Neuronal stem cell (in vitro differentiated cells): ENCODE results near the gene MAGEB10.
"Not testable (repeated sequence)": the region's sequence is repeated elsewhere in the genome, so short reads cannot be mapped to it uniquely, and the experiment has no call there.

Source experiments
- DNase-seq: peaks from one replicate; pipeline ENCODE4 v3.0.0-alpha.2; 2013; ENCODE audit warnings: low spot score
- H2AFZ ChIP-seq: one replicate; pipeline ENCODE4 v1.6.1; 2013; ENCODE audit warnings: mild to moderate bottlenecking, low read length, inconsistent platforms
- H2AK5ac ChIP-seq: 2 replicates; pipeline ENCODE4 v1.6.1; 2013; ENCODE audit warnings: low read depth, mild to moderate bottlenecking, inconsistent platforms, low read length, moderate library complexity, mixed read lengths
- H2BK120ac ChIP-seq: 2 replicates; pipeline ENCODE4 v1.6.1; 2013; ENCODE audit warnings: low read depth, mild to moderate bottlenecking, inconsistent platforms, low read length, moderate library complexity, mixed read lengths
- H2BK12ac ChIP-seq: one replicate; pipeline ENCODE4 v1.6.1; 2013; ENCODE audit warnings: low read length, inconsistent platforms
- H2BK15ac ChIP-seq: 2 replicates; pipeline ENCODE4 v1.6.1; 2013; ENCODE audit warnings: mild to moderate bottlenecking, low read length, inconsistent platforms, mixed read lengths
- H2BK5ac ChIP-seq: one replicate; pipeline ENCODE4 v1.6.1; 2013; ENCODE audit warnings: inconsistent platforms, mild to moderate bottlenecking, low read length, moderate library complexity
- H3K14ac ChIP-seq: one replicate; pipeline ENCODE4 v1.6.1; 2013; ENCODE audit warnings: low read length, inconsistent platforms
- H3K18ac ChIP-seq: 2 replicates; pipeline ENCODE4 v1.6.1; 2013; ENCODE audit warnings: low read length, inconsistent platforms
- H3K23ac ChIP-seq: 2 replicates; pipeline ENCODE4 v1.6.1; 2013; ENCODE audit warnings: low read depth, mild to moderate bottlenecking, mixed read lengths, low read length, inconsistent platforms; ENCODE audit not compliant: poor library complexity
- H3K27ac ChIP-seq: replicated peaks from 3 replicates; pipeline ENCODE4 v1.5.1; 2013; ENCODE audit warnings: low read length, inconsistent platforms
- H3K27me3 ChIP-seq, 3 experiments: 2 replicates each; pipeline ENCODE4 v1.6.1; 2013; ENCODE audit warnings: low read length in 3 of 3, mild to moderate bottlenecking in 2 of 3, inconsistent platforms in 1 of 3, low read depth in 1 of 3, mixed read lengths in 1 of 3, moderate library complexity in 1 of 3; ENCODE audit not compliant: control insufficient read depth in 3 of 3, insufficient read depth in 3 of 3
- H3K36me3 ChIP-seq, 2 donors: replicated peaks in 1 of 2; 2 replicates each; pipeline ENCODE4 v1.6.1; 2013; ENCODE audit warnings: low read length in 2 of 2; ENCODE audit not compliant: control insufficient read depth in 2 of 2, insufficient read depth in 2 of 2
- H3K4ac ChIP-seq: 2 replicates; pipeline ENCODE4 v1.6.1; 2013; ENCODE audit warnings: inconsistent platforms, mild to moderate bottlenecking, low read length, moderate library complexity
- H3K4me1 ChIP-seq, 2 donors: 1 replicate in 1 of 2; 2 replicates in 1 of 2; pipeline ENCODE4 v1.6.1; 2013; ENCODE audit warnings: low read length in 2 of 2, low read depth in 1 of 2; ENCODE audit not compliant: control insufficient read depth in 2 of 2, insufficient read depth in 1 of 2
- H3K4me2 ChIP-seq: one replicate; pipeline ENCODE4 v1.6.1; 2013; ENCODE audit warnings: mild to moderate bottlenecking, low read length, inconsistent platforms; ENCODE audit not compliant: insufficient read depth, poor library complexity, severe bottlenecking
- H3K4me3 ChIP-seq, 2 donors: 2 replicates each; pipeline ENCODE4 v1.5.1; 2013; ENCODE audit warnings: low read length in 2 of 2, mild to moderate bottlenecking in 2 of 2, inconsistent platforms in 1 of 2, moderate library complexity in 1 of 2
- H3K79me1 ChIP-seq: one replicate; pipeline ENCODE4 v1.6.1; 2013; ENCODE audit warnings: low read depth, mild to moderate bottlenecking, inconsistent platforms, low read length, moderate library complexity
- H3K9ac ChIP-seq: one replicate; pipeline ENCODE4 v1.6.1; 2013; ENCODE audit warnings: mild to moderate bottlenecking, low read depth, low read length, inconsistent platforms; ENCODE audit not compliant: poor library complexity
- H3K9me3 ChIP-seq, 2 donors: replicated peaks in 1 of 2; 2 replicates each; pipeline versions ENCODE3 to v1.6.1; 2013; ENCODE audit warnings: low read length in 2 of 2, mild to moderate bottlenecking in 2 of 2, inconsistent platforms in 1 of 2, low read depth in 1 of 2, mixed read lengths in 1 of 2, moderate library complexity in 1 of 2; ENCODE audit not compliant: control insufficient read depth in 2 of 2, insufficient read depth in 1 of 2
- H4K8ac ChIP-seq: one replicate; pipeline ENCODE4 v1.6.1; 2013; ENCODE audit warnings: low read depth, mild to moderate bottlenecking, inconsistent platforms, low read length, moderate library complexity
- H4K91ac ChIP-seq: one replicate; pipeline ENCODE4 v1.6.1; 2013; ENCODE audit warnings: low read length, low read depth, mild to moderate bottlenecking, inconsistent platforms; ENCODE audit not compliant: poor library complexity
- WGBS, 2 donors: extraction: QIAGEN DNeasy Blood & Tissue Kit; methylation state at CpG; one replicate each; pipeline ENCODE4 v1.1.7; 2013; ENCODE audit warnings: missing lambda C conversion rate in 2 of 2, mixed read lengths in 1 of 2; ENCODE audit not compliant: insufficient read length in 2 of 2, insufficient replicate concordance in 1 of 2; ENCODE audit errors: extremely low coverage in 2 of 2; 5-methylcytosine and 5-hydroxymethylcytosine counted together

MAGEB10 gene

GRCh38 chrX:27796640-27797257, 11.0 kb upstream of the MAGEB10 start:
- no CpG with 5 or more reads among the region's 6 CpGs for WGBS, 2 donors

GRCh38 chrX:27797575-27797974, 10.2 kb upstream of the MAGEB10 start:
- Histone ChIP-seq H4K91ac (no peak overlapping the region), H3K79me1 (no peaks in the 10 kb centered on the region), H3K4me3 (no peak overlapping the region), H2BK12ac (no peak overlapping the region), H3K4me1 (no peaks in the 10 kb centered on the region), H3K27me3 (no peaks in the 10 kb centered on the region), H3K18ac (no peak overlapping the region), H2BK120ac (no peak overlapping the region), H2BK5ac (no peak overlapping the region), H3K4ac (no peak overlapping the region), H2BK15ac (no peak overlapping the region), H2AFZ (no peak overlapping the region), H3K4me2 (no peak overlapping the region), H2AK5ac (no peak overlapping the region), H3K36me3 (no peaks in the 10 kb centered on the region), H3K23ac (no peak overlapping the region), H3K14ac (no peak overlapping the region), H3K27ac (no peak overlapping the region), H3K9me3 (no peaks in the 10 kb centered on the region), H3K9ac (no peak overlapping the region), H4K8ac (no peak overlapping the region)
- WGBS, 2 donors = no CpG with 5 or more reads among the region's 1 CpG
- no peak for DNase-seq

More at GRCh38 chrX:27796640-27797257, 11.0 kb upstream of the MAGEB10 start:
- H2BK5ac ChIP-seq = no peak overlapping the region
- H3K18ac ChIP-seq = no peak overlapping the region
- H2BK15ac ChIP-seq = no peak overlapping the region
- no peaks in the 10 kb centered on the region for H3K4me1 ChIP-seq
- H3K9me3 ChIP-seq = no peaks in the 10 kb centered on the region
- H3K4me2 ChIP-seq = no peak overlapping the region
- H2AK5ac ChIP-seq = no peak overlapping the region
- no peak overlapping the region for H3K9ac ChIP-seq
- no peak overlapping the region for H3K4me3 ChIP-seq
- no peak overlapping the region for H2BK12ac ChIP-seq
- no peak overlapping the region for H2AFZ ChIP-seq
- no peaks in the 10 kb centered on the region for H3K36me3 ChIP-seq
- no peak overlapping the region for H3K4ac ChIP-seq
- no peak overlapping the region for H2BK120ac ChIP-seq
- no peak overlapping the region for H3K27ac ChIP-seq
- no peaks in the 10 kb centered on the region for H3K27me3 ChIP-seq
- H4K91ac ChIP-seq = no peak overlapping the region
- H3K14ac ChIP-seq = no peak overlapping the region
- no peaks in the 10 kb centered on the region for H3K79me1 ChIP-seq
- no peak overlapping the region for H3K23ac ChIP-seq
- no peak for DNase-seq
- H4K8ac ChIP-seq = no peak overlapping the region

- no peak overlapping the region for H3K18ac ChIP-seq
- H2AK5ac ChIP-seq = no peak overlapping the region
- H2BK12ac ChIP-seq = no peak overlapping the region
- no peaks in the 10 kb centered on the region for H3K27me3 ChIP-seq
- H3K4me3 ChIP-seq = no peak overlapping the region
- no peaks in the 10 kb centered on the region for H3K79me1 ChIP-seq
- no peak overlapping the region for H3K14ac ChIP-seq
- DNase-seq = no peak
- H3K4ac ChIP-seq = no peak overlapping the region
- H2BK15ac ChIP-seq = no peak overlapping the region
- H3K27ac ChIP-seq = no peak overlapping the region
- no peaks in the 10 kb centered on the region for H3K4me1 ChIP-seq
- H2BK5ac ChIP-seq = no peak overlapping the region
- no peak overlapping the region for H3K9ac ChIP-seq
- H3K9me3 ChIP-seq = no peaks in the 10 kb centered on the region
- no peaks in the 10 kb centered on the region for H3K36me3 ChIP-seq
- no peak overlapping the region for H3K4me2 ChIP-seq
- no peak overlapping the region for H2AFZ ChIP-seq
- no peak overlapping the region for H4K8ac ChIP-seq
- no peak overlapping the region for H3K23ac ChIP-seq
- H4K91ac ChIP-seq = no peak overlapping the region
- H2BK120ac ChIP-seq = no peak overlapping the region
- no CpG with 5 or more reads among the region's 14 CpGs for WGBS, 2 donors
These were observed 436 bp downstream of the MAGEB10 start for GRCh38 chrX:27808226-27808625.

- H3K27me3 ChIP-seq, H4K91ac ChIP-seq, H3K36me3 ChIP-seq, H3K18ac ChIP-seq, DNase-seq, H2BK5ac ChIP-seq, H2AK5ac ChIP-seq, H3K4me2 ChIP-seq, H2AFZ ChIP-seq, H3K79me1 ChIP-seq, H3K14ac ChIP-seq, H3K4me3 ChIP-seq, H3K9me3 ChIP-seq, H2BK12ac ChIP-seq, H3K4me1 ChIP-seq, H3K23ac ChIP-seq, H3K4ac ChIP-seq, H2BK15ac ChIP-seq, H3K9ac ChIP-seq, H2BK120ac ChIP-seq, H3K27ac ChIP-seq, H4K8ac ChIP-seq: not testable (repeated sequence)
- no CpG with 5 or more reads among the region's 50 CpGs for WGBS, 2 donors
These were observed 1.4 kb downstream of the MAGEB10 start for GRCh38 chrX:27808991-27809859.
